Breast epithelium (tissue), 3 donors: ENCODE data around the gene SNTB2.

Source experiments
- CTCF ChIP-seq, 3 donors: fragments of 450-650 bp; IDR thresholded peaks; one replicate each; pipeline ENCODE4 v1.5.1; 2016 to 2017; ENCODE audit warnings: antibody characterized with exemption in 3 of 3, mild to moderate bottlenecking in 3 of 3, moderate library complexity in 3 of 3
- POLR2A ChIP-seq: fragments of 450-650 bp; IDR thresholded peaks from one replicate; pipeline ENCODE4 v1.6.1; 2016; ENCODE audit warnings: antibody characterized with exemption, mild to moderate bottlenecking, moderate library complexity
- POLR2AphosphoS5 ChIP-seq, 3 donors: sonication (generic); formaldehyde crosslinking; IDR thresholded peaks; one replicate each; pipeline ENCODE4 v1.6.1; 2017; ENCODE audit warnings: antibody characterized with exemption in 3 of 3

DNA sequence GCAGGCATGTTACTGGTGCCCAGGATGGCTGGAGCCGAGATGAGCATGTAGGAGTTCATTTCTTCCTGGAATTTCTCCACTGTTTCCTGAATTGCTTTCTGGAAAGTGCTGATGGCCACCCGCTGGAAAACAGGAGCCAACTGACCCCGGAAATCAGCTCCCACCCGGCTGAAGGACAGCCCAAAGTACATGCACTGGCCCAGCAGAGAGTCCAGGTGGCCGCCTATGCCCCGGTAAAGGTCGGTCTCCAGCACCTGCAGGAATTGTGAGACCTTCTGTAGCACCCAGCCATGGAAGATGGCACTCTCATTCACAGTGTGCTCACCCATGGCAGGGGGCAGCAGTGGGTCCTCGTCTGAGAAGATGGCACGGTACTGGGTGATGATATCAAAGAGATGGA, 147.7 kb downstream of the SNTB2 start:
- TF ChIP-seq POLR2A: no peak
- no peak for TF ChIP-seq CTCF (IDR thresholded peaks at IDR 0.05)
- no peak for TF ChIP-seq POLR2AphosphoS5 (IDR thresholded peaks at IDR 0.05)
